ES-I3 (cell line): ENCODE measurements around the gene LCN10.
"Not testable (repeated sequence)": the region's sequence is repeated elsewhere in the genome, so short reads cannot be mapped to it uniquely, and the experiment has no call there.

ENCODE experiments used
- H3K36me3 ChIP-seq: 2 replicates; pipeline ENCODE4 v1.6.1; 2013; ENCODE audit warnings: mild to moderate bottlenecking, low read length, control low read depth, moderate library complexity; ENCODE audit not compliant: insufficient read depth
- H3K4me1 ChIP-seq: 2 replicates; pipeline ENCODE4 v1.6.1; 2013; ENCODE audit warnings: mild to moderate bottlenecking, control low read depth, low read length; ENCODE audit not compliant: insufficient read depth
- H3K9ac ChIP-seq: 2 replicates; pipeline ENCODE4 v1.6.1; 2013; ENCODE audit warnings: low read depth, mild to moderate bottlenecking, low read length, moderate library complexity
- H3K9me3 ChIP-seq: 2 replicates; pipeline ENCODE4 v1.6.1; 2013; ENCODE audit warnings: mild to moderate bottlenecking, low read length, moderate library complexity; ENCODE audit not compliant: control insufficient read depth, insufficient read depth

Gene LCN10

DNA sequence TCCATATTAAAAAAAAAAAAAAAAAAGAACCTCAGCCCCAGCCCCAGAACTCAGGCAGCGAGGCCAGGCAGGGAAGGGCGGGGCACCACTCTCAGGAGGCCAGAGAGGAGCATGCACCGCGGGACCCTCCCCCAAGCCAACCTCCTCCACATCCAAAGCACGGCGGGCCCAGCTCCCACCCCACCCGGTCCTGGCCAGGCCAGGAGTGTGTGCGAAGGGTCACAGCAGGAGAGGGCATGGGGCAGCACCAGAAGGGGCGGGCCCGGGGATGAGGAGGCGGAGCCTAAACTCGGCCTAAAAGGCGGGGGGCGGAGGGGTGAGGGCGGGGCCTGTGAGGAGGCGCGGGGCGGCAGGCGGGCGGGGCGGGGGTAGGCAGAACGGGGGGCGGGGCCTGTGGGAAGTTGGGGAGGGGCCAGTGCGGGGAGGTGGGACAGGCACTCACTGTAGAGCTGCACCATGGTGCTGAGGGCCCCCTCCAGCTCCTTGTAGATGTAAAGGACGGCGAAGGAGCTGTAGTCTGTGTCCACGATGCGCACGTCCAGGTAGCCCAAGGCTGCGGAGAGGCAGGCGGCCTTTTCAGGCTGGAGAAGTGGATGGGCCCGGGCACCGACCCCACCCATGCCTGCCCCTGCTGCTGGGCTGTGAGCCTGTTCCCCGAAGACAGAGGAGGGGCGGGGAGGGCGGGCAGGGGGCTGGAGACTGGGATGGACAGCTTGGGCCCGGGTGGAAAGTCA is 20.3 kb upstream of the LCN10 start:
- peak overlapping the region; percentile 44 for H3K9ac ChIP-seq
- H3K4me1 ChIP-seq: peaks cover 15% of the 10 kb centered on the region; the same call in 1 of the 2 replicates
- no peaks in the 10 kb centered on the region for H3K36me3 ChIP-seq
- H3K9me3 ChIP-seq: no peaks in the 10 kb centered on the region

DNA sequence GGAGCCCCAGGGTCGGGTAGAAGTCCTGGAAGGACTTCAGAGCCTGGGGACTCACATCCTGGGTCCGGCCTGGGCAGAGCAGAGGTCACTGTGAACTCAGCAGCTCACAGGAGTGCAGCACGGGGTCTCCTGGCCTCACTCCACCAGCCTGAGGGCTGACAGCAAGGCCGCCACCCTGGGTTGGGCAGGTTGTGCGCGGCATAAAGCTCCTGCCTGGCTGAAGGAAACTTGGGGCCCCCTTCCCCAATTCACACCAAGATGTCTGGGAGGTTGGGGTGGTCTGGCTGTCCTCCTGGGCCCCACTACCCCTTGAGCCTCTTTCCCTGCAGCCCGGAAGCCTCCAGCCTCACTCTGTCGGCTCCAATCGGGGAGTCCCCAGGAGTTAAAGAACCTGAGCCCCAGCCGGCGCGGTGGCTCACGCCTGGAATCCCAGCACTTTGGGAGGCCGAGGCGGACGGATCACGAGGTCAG is 19.5 kb upstream of the LCN10 start:
- Histone ChIP-seq H3K36me3 (no peaks in the 10 kb centered on the region), H3K4me1 (peaks cover 15% of the 10 kb centered on the region; the same call in 1 of the 2 replicates)

DNA sequence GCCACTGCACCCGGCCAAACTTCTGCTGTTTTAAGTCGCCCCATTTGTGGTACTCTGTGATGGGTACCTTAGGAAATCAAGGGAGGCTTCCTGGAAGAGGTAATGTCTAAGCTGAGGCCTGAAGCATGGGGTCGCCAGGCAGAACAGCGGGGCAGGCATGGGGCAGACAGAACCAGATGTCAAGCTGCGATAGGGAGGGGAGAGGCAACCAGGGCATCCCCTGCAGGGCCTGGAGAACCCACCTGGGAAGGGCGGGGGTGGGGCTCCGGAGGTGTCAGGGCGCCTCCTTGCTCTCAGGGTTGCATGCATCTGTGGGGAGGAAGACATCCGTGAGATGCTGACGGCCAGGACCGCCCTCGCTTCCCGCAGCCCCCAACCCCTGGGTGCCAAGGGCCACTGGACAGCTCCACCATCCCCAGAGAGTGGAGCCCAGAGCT is 18.8 kb upstream of the LCN10 start:
- Histone ChIP-seq H3K9me3 (no peaks in the 10 kb centered on the region), H3K9ac (no peak overlapping the region), H3K36me3 (no peaks in the 10 kb centered on the region), H3K4me1 (peaks cover 15% of the 10 kb centered on the region; the same call in 1 of the 2 replicates)

More for the DNA sequence above, 19.5 kb upstream of the LCN10 start:
- no peak overlapping the region; the same call in 1 of the 2 replicates for H3K9ac ChIP-seq
- no peaks in the 10 kb centered on the region for H3K9me3 ChIP-seq

- H3K9me3 ChIP-seq, H3K9ac ChIP-seq, H3K36me3 ChIP-seq: not testable (repeated sequence)
- peaks cover 15% of the 10 kb centered on the region; the same call in 1 of the 2 replicates for H3K4me1 ChIP-seq
Observed at GRCh38 chr9:136760834-136761544, 18.2 kb upstream of the LCN10 start.

DNA sequence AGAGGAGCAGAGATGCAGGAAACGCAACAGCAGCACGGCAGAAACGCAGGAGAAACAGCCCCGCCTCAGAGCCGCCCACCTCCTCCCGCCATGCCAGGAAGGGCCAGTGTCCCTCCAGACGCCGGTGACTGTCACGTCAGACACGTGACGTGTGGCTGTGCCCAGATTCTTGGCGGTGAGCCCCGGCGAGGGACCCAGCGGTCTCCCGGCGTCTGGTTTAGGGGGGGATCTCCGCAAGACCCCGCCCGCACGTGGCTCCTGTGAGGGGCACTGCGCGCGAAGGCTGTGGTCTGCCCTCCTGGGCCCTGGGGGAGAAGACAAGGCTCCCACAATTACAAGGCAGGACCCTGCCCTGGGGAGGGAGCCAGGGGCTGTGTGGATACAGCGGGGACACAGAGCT is 17.7 kb upstream of the LCN10 start:
- Histone ChIP-seq H3K4me1 (peaks cover 15% of the 10 kb centered on the region; the same call in 1 of the 2 replicates), H3K9ac (no peak overlapping the region), H3K36me3 (no peaks in the 10 kb centered on the region), H3K9me3 (no peaks in the 10 kb centered on the region)

GRCh38 chr9:136759436-136760325 is 16.9 kb upstream of the LCN10 start:
- H3K9me3 ChIP-seq: no peaks in the 10 kb centered on the region
- H3K4me1 ChIP-seq: peaks cover 15% of the 10 kb centered on the region; the same call in 1 of the 2 replicates
- H3K9ac ChIP-seq: no peak overlapping the region
- no peaks in the 10 kb centered on the region for H3K36me3 ChIP-seq

DNA sequence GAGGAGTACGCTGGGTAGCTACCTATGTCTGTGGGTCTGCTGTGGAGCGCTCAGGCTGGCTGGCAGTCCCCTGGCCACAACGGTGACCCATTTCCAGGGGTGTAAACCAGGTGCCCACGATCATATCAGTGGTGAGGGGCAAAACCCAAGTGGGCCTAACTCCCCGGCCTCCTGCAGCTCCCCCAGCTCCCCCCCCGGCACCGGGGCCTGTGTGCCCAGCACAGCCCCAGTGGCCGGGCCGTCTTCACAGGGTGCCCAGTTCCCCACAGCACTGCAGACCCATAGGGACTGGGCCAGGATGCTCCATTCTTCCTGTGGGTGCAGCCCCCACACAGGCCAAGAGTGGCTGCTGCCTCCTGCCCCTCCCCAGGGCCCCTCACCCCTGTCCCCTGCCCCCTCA is 16.3 kb upstream of the LCN10 start:
- no peaks in the 10 kb centered on the region for H3K36me3 ChIP-seq
- peaks cover 12% of the 10 kb centered on the region; the same call in 1 of the 2 replicates for H3K4me1 ChIP-seq
- no peaks in the 10 kb centered on the region for H3K9me3 ChIP-seq
- H3K9ac ChIP-seq: no peak overlapping the region

DNA sequence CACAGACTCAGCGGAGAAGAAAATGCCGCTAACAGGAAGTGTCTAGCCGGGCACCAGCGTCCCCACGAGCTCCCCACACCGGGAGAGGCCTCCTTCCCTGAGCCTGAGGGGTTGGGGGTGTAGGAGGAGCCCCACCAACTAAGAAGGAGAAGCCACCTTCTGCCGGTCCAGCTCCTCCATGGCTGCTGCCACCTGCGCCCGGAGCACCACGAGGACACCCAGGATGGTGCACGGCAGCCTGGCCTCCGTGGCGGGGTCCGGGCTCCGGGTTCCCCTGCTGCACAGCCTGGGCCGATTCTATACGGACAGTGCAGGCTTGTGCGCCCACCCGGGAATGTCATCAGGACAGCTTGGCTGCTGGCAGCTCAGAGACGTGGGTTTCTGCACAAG is 15.0 kb upstream of the LCN10 start:
- H3K9me3 ChIP-seq: no peaks in the 10 kb centered on the region
- H3K4me1 ChIP-seq: peaks cover 6% of the 10 kb centered on the region; the same call in 1 of the 2 replicates
- no peaks in the 10 kb centered on the region for H3K36me3 ChIP-seq
- no peak overlapping the region for H3K9ac ChIP-seq

DNA sequence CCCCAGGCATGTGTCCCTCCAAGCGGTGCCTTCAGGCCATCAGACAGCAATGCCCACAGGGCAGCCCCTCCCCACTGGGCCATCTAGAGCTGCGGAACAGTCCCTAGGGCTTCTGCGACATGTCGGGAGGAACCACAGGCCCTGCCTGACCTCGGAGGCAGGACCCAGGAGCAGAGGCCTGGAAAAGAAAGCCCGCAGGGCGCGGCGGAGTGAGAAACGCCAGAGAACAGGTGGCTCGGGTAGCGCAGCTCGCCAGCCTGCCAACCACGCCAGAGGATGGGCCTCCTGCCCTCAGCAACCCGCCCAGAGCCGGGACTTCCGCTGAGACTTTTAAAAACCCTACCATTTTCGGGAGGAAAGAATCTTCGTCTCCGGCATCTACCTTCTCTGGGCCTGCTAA is 14.6 kb upstream of the LCN10 start:
- Histone ChIP-seq H3K9me3 (no peaks in the 10 kb centered on the region), H3K9ac (no peak overlapping the region), H3K4me1 (peaks cover 6% of the 10 kb centered on the region; the same call in 1 of the 2 replicates), H3K36me3 (no peaks in the 10 kb centered on the region)

GRCh38 chr9:136756836-136757235 is 14.1 kb upstream of the LCN10 start:
- H3K9ac ChIP-seq: no peak overlapping the region
- H3K4me1 ChIP-seq: peaks cover 6% of the 10 kb centered on the region; the same call in 1 of the 2 replicates
- H3K36me3 ChIP-seq: no peaks in the 10 kb centered on the region
- no peaks in the 10 kb centered on the region; the same call in 1 of the 2 replicates for H3K9me3 ChIP-seq

GRCh38 chr9:136756134-136756438 is 13.3 kb upstream of the LCN10 start:
- Histone ChIP-seq H3K4me1 (peaks cover 4% of the 10 kb centered on the region; the same call in 1 of the 2 replicates), H3K9ac (no peak overlapping the region), H3K9me3 (peaks cover 3% of the 10 kb centered on the region; the same call in 1 of the 2 replicates), H3K36me3 (no peaks in the 10 kb centered on the region)

DNA sequence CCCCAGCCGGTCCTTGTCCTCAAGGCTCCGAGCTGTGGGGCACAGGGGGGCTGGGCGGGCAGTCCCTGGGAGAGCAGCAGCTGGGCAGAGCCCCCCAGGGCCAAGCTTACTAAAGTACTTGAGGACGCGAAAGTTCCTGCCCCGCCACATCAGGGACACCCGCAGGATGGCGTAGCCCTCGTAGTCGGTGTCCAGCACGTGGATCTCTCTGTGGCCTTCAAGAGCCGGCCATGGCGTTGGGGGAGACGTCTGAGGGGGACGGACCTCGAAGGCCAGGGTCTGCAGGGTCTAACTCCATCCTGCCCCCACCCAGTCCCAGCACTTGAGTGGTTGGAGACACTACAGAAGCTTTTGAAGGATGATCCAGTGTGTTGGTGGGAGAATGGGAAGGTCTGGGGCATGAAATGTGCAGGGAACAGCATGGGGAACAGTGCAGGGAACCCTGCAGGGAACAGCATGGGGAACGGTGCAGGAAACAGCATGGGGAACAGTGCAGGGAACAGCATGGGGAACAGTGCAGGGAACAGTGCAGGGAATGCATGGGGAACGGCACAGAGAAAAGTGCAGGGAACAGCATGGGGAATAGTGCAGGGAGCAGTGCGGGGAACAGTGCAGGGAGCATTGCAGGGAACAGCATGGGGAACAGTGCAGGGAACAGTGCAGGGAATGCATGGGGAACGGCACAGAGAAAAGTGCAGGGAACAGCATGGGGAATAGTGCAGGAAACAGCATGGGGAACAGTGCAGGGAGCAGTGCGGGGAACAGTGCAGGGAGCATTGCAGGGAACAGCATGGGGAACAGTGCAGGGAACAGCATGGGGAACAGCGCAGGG is 12.8 kb upstream of the LCN10 start:
- H3K36me3 ChIP-seq, H3K4me1 ChIP-seq, H3K9me3 ChIP-seq, H3K9ac ChIP-seq: not testable (repeated sequence)

- Histone ChIP-seq H3K9me3 (peaks cover 3% of the 10 kb centered on the region; the same call in 1 of the 2 replicates), H3K36me3 (no peaks in the 10 kb centered on the region), H3K4me1 (no peaks in the 10 kb centered on the region), H3K9ac (no peak overlapping the region)
Observed at GRCh38 chr9:136754626-136755301, 12.0 kb upstream of the LCN10 start.
